Endodermal cell (in vitro differentiated cells): ENCODE data around the gene TBC1D2. TPM values are rescaled to one million over a fixed set of nuclear protein-coding genes. Genes with fewer than 3 reads are reported as not detected.

Source experiments
- DNase-seq: peaks from one replicate; pipeline ENCODE4 v3.0.0-alpha.2; 2017
- H3K27ac ChIP-seq: 2 replicates; pipeline ENCODE4 v1.5.1; 2013; ENCODE audit warnings: mild to moderate bottlenecking, low read depth, low read length, moderate library complexity
- H3K27me3 ChIP-seq: 2 replicates; pipeline ENCODE4 v1.6.1; 2013; ENCODE audit warnings: mild to moderate bottlenecking, low read length, moderate library complexity; ENCODE audit not compliant: insufficient read depth, control insufficient read depth, poor library complexity, severe bottlenecking
- H3K36me3 ChIP-seq: 2 replicates; pipeline ENCODE4 v1.7.0; 2013; ENCODE audit warnings: mild to moderate bottlenecking, low read length, moderate library complexity; ENCODE audit not compliant: control insufficient read depth, insufficient read depth
- H3K4me1 ChIP-seq: one replicate; pipeline ENCODE4 v1.7.0; 2013; ENCODE audit warnings: low read length; ENCODE audit not compliant: control insufficient read depth, insufficient read depth
- H3K4me3 ChIP-seq: 2 replicates; pipeline ENCODE4 v1.5.1; 2013; ENCODE audit warnings: mild to moderate bottlenecking, low read length, moderate library complexity
- H3K9ac ChIP-seq: 2 replicates; pipeline ENCODE4 v1.6.1; 2013; ENCODE audit warnings: mild to moderate bottlenecking, low read length, moderate library complexity; ENCODE audit not compliant: poor library complexity, severe bottlenecking; ENCODE audit errors: extremely low read depth
- H3K9me3 ChIP-seq: 2 replicates; pipeline ENCODE4 v1.6.1; 2013; ENCODE audit warnings: mild to moderate bottlenecking, low read length, moderate library complexity; ENCODE audit not compliant: control insufficient read depth
- H3K27ac Mint-ChIP-seq: 2 replicates; pipeline ENCODE4 v1.8.0; 2020; ENCODE audit warnings: mixed read lengths
- H3K27me3 Mint-ChIP-seq: 2 replicates; pipeline ENCODE4 v1.8.0; 2021; ENCODE audit warnings: mild to moderate bottlenecking, mixed read lengths; ENCODE audit not compliant: insufficient read depth
- H3K36me3 Mint-ChIP-seq: 2 replicates; pipeline ENCODE4 v1.8.0; 2020; ENCODE audit warnings: low read depth, mixed read lengths
- H3K4me1 Mint-ChIP-seq: 2 replicates; pipeline ENCODE4 v1.8.0; 2020; ENCODE audit warnings: mixed read lengths
- H3K4me3 Mint-ChIP-seq: 2 replicates; pipeline ENCODE4 v1.8.0; 2020; ENCODE audit warnings: mild to moderate bottlenecking, moderate library complexity, mixed read lengths
- H3K9me3 Mint-ChIP-seq: 2 replicates; pipeline ENCODE4 v1.8.0; 2020; ENCODE audit warnings: mild to moderate bottlenecking, mixed read lengths
- WGBS, 2 experiments: methylation state at CpG; one replicate each; pipeline versions ENCODE4 v1.1.5 to v1.1.7; 2013; ENCODE audit warnings: missing lambda C conversion rate in 2 of 2, mixed read lengths in 1 of 2; ENCODE audit not compliant: insufficient coverage in 1 of 2, insufficient read length in 1 of 2; 5-methylcytosine and 5-hydroxymethylcytosine counted together
- total RNA-seq, 2 donors: library from RNA; stranded (reverse); fragmentation: NEBNext Ultra II Directional in 1 of 2; extraction: Animal tissue kit (Norgen Biotek cat#: 25700) in 1 of 2; gene quantifications; 2 replicates in 1 of 2; 3 replicates in 1 of 2; pipeline ENCODE4 v1.2.1, GENCODE V29; 2021
- TF ChIP-seq, protein P1 (sequence below): fragments of 200-600 bp; sonication (generic); conservative IDR thresholded peaks from 2 replicates; pipeline ENCODE4 v1.5.0; 2021; ENCODE audit warnings: antibody characterized with exemption, mild to moderate bottlenecking

TBC1D2 gene
- total RNA-seq, 2 donors from 2014 or later, result 8.1 to 10.4 TPM

DNA sequence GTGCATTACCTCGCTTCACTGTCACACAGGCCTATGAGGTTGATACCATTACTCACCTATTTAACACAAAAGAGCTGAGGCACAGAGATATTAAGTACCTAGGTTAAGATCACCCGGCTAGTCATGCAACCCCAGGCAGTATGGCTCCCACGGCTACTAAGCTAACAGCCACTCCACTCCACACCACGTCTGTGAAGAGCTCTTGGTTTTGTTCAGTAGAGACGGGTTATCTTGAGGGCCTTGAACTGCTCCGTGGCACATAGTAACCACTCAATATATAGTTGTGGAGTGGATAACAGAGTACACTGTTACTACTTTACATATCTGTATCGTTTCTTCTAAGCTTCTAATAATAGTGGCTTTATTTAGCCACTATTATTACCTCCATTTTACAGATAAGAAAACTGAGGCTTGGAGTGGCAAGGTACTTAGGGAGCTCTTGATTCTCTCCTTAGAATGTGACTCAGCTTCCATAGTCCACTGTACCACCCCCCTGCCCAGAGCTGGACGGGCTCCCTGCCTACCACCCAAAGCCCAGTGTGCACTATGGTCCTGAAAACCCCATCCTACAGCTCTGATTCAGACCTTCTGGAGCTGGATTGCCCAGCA, 62.0 kb downstream of the TBC1D2 start:
- Mint-ChIP-seq H3K9me3 (no peaks in the 10 kb centered on the region), H3K4me1 (peaks cover 14% of the 10 kb centered on the region), H3K4me3 (peak overlapping the region; percentile 72), H3K27ac (peak overlapping the region; percentile 60), H3K36me3 (no peaks in the 10 kb centered on the region), H3K27me3 (no peaks in the 10 kb centered on the region)
- H3K9me3 ChIP-seq, result no peaks in the 10 kb centered on the region
- DNase-seq, result no peak
- no peaks in the 10 kb centered on the region for H3K36me3 ChIP-seq
- TF ChIP-seq, protein P1, sequence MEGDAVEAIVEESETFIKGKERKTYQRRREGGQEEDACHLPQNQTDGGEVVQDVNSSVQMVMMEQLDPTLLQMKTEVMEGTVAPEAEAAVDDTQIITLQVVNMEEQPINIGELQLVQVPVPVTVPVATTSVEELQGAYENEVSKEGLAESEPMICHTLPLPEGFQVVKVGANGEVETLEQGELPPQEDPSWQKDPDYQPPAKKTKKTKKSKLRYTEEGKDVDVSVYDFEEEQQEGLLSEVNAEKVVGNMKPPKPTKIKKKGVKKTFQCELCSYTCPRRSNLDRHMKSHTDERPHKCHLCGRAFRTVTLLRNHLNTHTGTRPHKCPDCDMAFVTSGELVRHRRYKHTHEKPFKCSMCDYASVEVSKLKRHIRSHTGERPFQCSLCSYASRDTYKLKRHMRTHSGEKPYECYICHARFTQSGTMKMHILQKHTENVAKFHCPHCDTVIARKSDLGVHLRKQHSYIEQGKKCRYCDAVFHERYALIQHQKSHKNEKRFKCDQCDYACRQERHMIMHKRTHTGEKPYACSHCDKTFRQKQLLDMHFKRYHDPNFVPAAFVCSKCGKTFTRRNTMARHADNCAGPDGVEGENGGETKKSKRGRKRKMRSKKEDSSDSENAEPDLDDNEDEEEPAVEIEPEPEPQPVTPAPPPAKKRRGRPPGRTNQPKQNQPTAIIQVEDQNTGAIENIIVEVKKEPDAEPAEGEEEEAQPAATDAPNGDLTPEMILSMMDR, result no peak
- peak overlapping the region; percentile 76 for H3K4me3 ChIP-seq
- 40 to 71% methylated on average over 1 to 7 of the region's 8 CpGs for WGBS, 2 experiments
- no peak overlapping the region for H3K9ac ChIP-seq
- no peaks in the 10 kb centered on the region for H3K27me3 ChIP-seq
- no peak overlapping the region for H3K27ac ChIP-seq
- no peaks in the 10 kb centered on the region for H3K4me1 ChIP-seq

DNA sequence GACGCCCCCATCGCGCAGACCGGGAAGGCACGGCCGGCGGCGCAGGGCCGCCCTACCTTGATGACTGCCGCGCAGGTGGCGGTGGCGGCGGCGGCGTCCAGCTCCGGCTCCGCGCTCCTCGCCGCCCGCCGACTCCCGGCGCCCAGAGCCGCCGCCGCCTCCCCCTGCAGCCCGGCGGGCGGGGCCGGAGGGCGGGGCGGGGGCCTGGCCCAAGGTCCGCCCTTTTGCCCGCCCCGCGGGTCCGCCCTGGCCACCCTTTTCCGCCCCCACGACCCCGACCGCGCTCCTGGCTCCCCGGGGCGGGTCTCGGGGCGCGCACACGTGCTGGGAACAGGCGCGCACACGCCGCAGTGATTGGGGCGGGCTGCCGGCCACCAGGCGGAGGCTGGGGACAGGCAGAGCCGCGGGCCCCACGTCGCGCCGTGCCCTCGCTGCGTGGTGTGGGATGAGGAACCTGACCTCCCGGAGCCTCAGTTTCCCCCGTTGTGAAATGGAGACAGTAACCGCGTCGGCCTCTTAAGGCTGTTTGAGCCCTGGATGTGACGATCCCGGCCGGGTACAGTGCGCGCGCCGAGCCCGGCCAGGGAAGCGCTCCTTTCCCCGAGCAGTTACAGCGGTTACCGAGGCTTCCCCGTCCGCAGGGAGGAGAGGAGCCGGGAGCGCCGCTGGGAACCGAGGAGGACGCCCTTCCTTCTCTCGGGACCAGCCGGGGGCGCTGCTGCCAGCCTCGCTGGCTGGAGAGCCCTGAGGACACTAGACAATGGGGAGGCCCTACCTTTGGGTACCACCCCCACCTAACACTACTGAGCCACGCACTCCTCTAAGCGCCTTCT, 62.7 kb downstream of the TBC1D2 start, which contains the start of gene CORO2A:
CORO2A (minus strand) TSS at position 135 of the 833 bp plus-strand sequence. CDS start 34,977 bp downstream, outside the sequence.
- H3K27me3 Mint-ChIP-seq, result no peaks in the 10 kb centered on the region
- 1 to 3% methylated on average over 23 to 95 of the region's 95 CpGs for WGBS, 2 experiments
- H3K36me3 Mint-ChIP-seq, result no peaks in the 10 kb centered on the region
- H3K9me3 Mint-ChIP-seq, result no peaks in the 10 kb centered on the region
- Histone ChIP-seq H3K4me1 (peaks cover 2% of the 10 kb centered on the region), H3K9ac (peak within 1 kb of the TSS; percentile 47), H3K27me3 (no peaks in the 10 kb centered on the region), H3K4me3 (peak within 1 kb of the TSS; percentile 81), H3K36me3 (no peaks in the 10 kb centered on the region), H3K27ac (no peak within 1 kb of the TSS), H3K9me3 (no peaks in the 10 kb centered on the region)
- TF ChIP-seq, protein P1, result peak; percentile 83
- DNase-seq, result peak; percentile 95
- peaks cover 17% of the 10 kb centered on the region for H3K4me1 Mint-ChIP-seq
- H3K4me3 Mint-ChIP-seq, result peak within 1 kb of the TSS; percentile 72
- H3K27ac Mint-ChIP-seq, result peak within 1 kb of the TSS; percentile 90

DNA sequence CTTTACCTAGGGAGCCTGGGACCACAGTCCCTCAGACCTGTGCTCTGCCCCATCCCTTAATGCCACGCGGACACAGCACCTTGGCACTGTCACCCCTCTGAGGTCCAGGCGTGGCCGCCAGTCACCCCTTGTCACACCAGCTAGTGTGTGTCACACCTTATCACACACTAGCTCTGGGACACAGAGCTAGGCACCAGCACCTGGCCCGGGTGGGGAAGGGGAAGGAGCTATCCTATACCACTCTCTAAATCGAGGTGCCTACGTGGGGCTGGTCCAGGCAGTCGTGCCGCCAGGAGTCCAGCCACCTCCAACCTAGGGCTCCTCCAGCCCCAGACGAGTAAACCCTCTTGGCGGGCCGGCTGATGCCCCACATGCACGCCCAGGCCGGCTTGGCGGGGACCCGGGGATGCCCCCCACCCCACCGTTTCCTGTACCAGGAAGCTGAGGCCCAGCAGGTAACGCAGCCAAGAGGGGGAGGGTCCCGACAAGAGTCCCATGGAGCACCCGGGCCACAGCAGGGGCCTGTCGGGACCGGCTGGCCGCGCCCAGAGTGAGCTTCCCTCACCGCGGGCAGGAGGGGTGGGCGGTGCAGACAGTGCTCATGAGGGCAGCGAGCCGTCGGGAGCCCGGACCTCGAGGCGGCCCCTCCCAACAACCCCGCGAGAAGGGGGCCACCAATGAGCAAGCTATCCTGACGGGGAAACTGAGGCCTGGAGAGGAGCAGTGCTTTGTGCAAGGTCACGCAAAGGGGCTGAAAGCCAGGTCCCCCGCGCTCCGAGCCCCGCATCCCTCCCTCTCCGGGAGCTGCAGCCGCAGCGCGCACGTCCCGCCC, 63.6 kb downstream of the TBC1D2 start:
- H3K4me1 Mint-ChIP-seq, result peaks cover 22% of the 10 kb centered on the region
- Histone ChIP-seq H3K27me3 (no peaks in the 10 kb centered on the region), H3K9me3 (no peaks in the 10 kb centered on the region), H3K4me1 (peaks cover 3% of the 10 kb centered on the region), H3K36me3 (no peaks in the 10 kb centered on the region), H3K9ac (peak overlapping the region; percentile 47), H3K27ac (no peak overlapping the region), H3K4me3 (peak overlapping the region; percentile 81)
- H3K27ac Mint-ChIP-seq, result no peak overlapping the region
- H3K36me3 Mint-ChIP-seq, result no peaks in the 10 kb centered on the region
- no peaks in the 10 kb centered on the region for H3K9me3 Mint-ChIP-seq
- DNase-seq, result peak; percentile 84
- TF ChIP-seq, protein P1, result no peak
- no peaks in the 10 kb centered on the region for H3K27me3 Mint-ChIP-seq
- H3K4me3 Mint-ChIP-seq, result peak overlapping the region; percentile 72
- 10% methylated on average over 11 to 47 of the region's 47 CpGs for WGBS, 2 experiments
